Memory B cell (primary cell): ENCODE results near the gene IGHMBP2.
"Not testable (repeated sequence)": the region's sequence is repeated elsewhere in the genome, so short reads cannot be mapped to it uniquely, and the experiment has no call there.

Experiments
- ATAC-seq: fragments of 150-1000 bp; cut with Tn5 transposase; 2 replicates; pipeline ENCODE4 v1.10.0; 2021; ENCODE audit warnings: low read depth, mild to moderate bottlenecking, moderate library complexity
- DNase-seq, 2 donors: peaks; one replicate each; pipeline ENCODE4 v3.0.0; 2022; ENCODE audit warnings: low spot score in 2 of 2
- H3K27ac Mint-ChIP-seq: one replicate; pipeline ENCODE4 v1.8.0; 2022; ENCODE audit warnings: mild to moderate bottlenecking, moderate library complexity, mixed read lengths
- H3K27me3 Mint-ChIP-seq: one replicate; pipeline ENCODE4 v1.8.0; 2022; ENCODE audit warnings: mixed read lengths
- H3K36me3 Mint-ChIP-seq: one replicate; pipeline ENCODE4 v1.8.0; 2022; ENCODE audit warnings: mild to moderate bottlenecking, mixed read lengths
- H3K4me1 Mint-ChIP-seq: one replicate; pipeline ENCODE4 v1.8.0; 2022; ENCODE audit warnings: mixed read lengths
- H3K4me3 Mint-ChIP-seq: one replicate; pipeline ENCODE4 v1.8.0; 2022; ENCODE audit warnings: mild to moderate bottlenecking, moderate library complexity, mixed read lengths
- H3K9me3 Mint-ChIP-seq: one replicate; pipeline ENCODE4 v1.8.0; 2022; ENCODE audit warnings: mixed read lengths

Gene IGHMBP2

DNA sequence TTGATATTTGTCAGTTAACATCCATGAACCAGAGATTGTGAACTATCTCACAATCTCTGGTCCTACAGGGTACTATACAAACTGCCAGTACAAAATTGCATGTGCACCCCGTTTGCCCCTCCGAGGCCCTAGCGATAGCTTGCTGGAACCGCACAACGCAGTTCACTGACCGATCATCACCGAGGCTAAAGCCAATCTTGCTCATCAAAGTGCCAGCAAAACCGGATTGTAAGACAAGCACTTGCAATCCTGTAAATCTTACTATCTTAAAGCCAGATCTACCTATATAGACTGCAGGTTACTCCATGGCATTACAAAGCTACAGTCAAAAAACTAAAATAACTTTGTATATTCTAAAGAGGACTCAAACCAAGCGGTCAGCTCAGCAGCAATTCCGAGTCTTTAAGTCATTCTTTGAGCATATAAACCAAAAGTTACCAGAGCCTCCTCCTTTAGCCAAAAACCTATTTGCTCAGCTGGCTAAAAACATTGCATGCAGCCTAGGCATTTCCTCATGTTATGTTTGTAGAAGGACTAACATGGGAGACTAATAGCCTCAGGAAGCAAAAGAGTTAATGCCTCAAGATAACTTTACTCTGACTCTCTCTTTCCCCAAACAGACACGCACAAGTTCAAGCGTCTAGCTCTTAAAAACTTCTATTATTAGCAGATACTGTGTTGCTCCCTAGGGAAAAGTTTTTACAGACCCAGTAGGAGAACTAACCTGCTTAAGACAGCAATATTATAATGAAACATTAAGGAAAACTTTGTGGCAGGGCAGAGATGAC lies 31.3 kb upstream of the IGHMBP2 start:
- no peak overlapping the region for H3K4me3 Mint-ChIP-seq
- peaks cover 9% of the 10 kb centered on the region for H3K4me1 Mint-ChIP-seq
- H3K27ac Mint-ChIP-seq, result no peak overlapping the region
- H3K27me3 Mint-ChIP-seq, result peaks cover 8% of the 10 kb centered on the region
- no peaks in the 10 kb centered on the region for H3K9me3 Mint-ChIP-seq
- ATAC-seq (no peak), DNase-seq (no peak)
- no peaks in the 10 kb centered on the region for H3K36me3 Mint-ChIP-seq

DNA sequence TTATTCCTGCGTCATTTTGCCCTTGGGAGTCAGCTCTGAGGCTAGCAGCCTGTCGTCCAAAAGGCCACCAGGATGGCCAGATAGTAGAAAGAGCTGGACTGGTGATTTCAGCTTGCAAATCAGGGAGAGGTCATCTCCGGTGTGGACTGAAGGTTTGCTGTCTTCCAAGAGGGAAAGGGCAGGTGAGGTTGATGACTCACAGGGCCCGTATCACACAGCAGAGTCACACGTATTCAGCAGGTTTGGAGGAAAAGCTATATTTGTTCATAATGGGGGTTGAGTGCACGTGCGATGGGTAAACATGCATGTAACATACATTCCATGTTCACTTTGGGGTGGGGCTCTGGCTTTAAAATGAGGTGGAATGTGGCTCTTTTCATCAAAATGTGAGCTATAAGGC lies 25.7 kb upstream of the IGHMBP2 start:
- H3K27me3 Mint-ChIP-seq, result no peaks in the 10 kb centered on the region
- no peaks in the 10 kb centered on the region for H3K4me1 Mint-ChIP-seq
- no peak overlapping the region for H3K27ac Mint-ChIP-seq
- H3K4me3 Mint-ChIP-seq, result no peak overlapping the region
- no peak for ATAC-seq
- no peaks in the 10 kb centered on the region for H3K9me3 Mint-ChIP-seq
- H3K36me3 Mint-ChIP-seq, result peaks cover 4% of the 10 kb centered on the region
- no peak for DNase-seq

DNA sequence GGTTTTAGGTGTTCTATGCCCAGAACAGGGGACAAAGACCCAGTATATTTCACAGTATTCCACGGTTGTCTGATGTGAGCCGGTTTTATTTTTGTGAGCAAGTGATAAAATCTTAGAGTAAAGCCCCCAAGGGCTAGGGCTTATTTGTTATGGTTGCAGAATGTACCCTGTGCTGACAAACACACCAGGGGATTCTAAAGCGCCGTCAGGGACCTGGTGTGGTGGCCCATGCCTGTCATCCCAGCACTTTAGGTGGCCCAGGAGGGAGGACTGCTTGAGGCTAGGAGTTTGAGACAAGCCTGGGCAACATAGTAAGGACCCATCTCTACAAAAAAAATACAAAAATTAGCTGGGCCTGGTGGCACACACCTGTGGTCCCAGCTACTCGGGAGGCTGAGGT lies 22.8 kb upstream of the IGHMBP2 start:
- Mint-ChIP-seq H3K36me3 (peaks cover 7% of the 10 kb centered on the region), H3K27me3 (no peaks in the 10 kb centered on the region), H3K4me3 (no peak overlapping the region), H3K27ac (no peak overlapping the region), H3K9me3 (no peaks in the 10 kb centered on the region), H3K4me1 (no peaks in the 10 kb centered on the region)
- no peak for ATAC-seq
- DNase-seq, result no peak

DNA sequence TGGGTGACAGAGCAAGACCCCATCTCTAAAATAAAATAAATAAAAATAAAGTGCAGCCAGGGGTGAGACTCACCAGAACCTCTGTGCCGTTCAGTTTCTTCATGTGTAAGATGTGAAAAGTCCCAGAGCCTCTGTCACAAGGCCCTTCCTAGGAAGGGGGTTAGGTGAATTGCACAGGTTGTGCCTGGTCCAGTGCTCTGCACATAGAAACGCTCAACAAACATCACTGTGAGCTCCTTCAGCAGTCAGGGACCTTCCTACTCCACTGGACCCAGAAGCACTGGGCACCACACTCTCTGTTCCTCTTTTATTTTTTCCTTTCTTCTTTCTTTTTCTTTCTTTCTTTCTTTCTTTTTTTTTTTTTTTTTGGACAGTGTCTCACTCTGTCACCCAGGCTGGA lies 22.4 kb upstream of the IGHMBP2 start:
- no peak for ATAC-seq
- no peaks in the 10 kb centered on the region for H3K9me3 Mint-ChIP-seq
- H3K27me3 Mint-ChIP-seq, result no peaks in the 10 kb centered on the region
- peaks cover 7% of the 10 kb centered on the region for H3K36me3 Mint-ChIP-seq
- no peak overlapping the region for H3K27ac Mint-ChIP-seq
- DNase-seq, result no peak
- no peak overlapping the region for H3K4me3 Mint-ChIP-seq
- no peaks in the 10 kb centered on the region for H3K4me1 Mint-ChIP-seq

DNA sequence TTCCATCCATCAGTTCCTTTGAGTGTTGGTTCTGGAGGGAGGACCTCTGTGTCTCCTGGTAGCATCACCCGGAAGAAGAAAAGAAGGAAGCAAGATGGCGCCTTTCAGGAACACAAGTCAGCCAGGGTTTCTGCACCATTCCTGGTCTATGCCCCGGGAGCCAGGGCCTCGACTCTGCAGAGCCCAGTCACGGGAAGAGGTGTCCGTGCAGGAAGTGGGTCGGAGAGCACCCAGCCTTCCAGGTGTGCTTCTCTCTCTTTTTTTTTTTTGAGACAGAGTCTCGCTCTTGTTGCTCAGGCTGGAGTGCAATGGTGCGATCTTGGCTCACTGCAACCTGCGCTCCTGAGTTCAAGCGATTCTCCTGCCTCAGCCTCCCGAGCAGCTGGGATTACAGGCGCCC lies 21.3 kb upstream of the IGHMBP2 start:
- Mint-ChIP-seq H3K4me3 (no peak overlapping the region), H3K36me3 (peaks cover 7% of the 10 kb centered on the region), H3K4me1 (no peaks in the 10 kb centered on the region), H3K9me3 (no peaks in the 10 kb centered on the region), H3K27ac (no peak overlapping the region), H3K27me3 (no peaks in the 10 kb centered on the region)
- no peak for DNase-seq
- ATAC-seq, result no peak

DNA sequence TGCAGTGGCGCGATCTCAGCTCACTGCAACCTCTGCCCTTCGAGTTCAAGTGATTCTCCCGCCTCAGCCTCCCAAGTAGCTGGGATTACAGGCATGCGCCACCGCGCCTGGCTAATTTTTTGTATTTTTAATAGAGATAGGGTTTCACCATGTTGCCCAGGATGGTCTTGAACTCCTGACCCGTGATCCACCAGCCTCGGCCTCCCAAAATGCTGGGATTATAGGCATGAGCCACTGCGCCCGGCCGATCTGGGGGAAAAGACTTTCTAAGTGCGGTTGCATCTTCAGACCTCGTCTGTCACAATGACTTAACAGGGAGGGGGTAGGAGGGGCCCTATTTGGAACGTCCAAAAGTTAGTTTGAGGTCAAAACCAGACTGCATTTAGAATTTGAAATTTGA lies 18.9 kb upstream of the IGHMBP2 start:
- H3K36me3 Mint-ChIP-seq, H3K9me3 Mint-ChIP-seq, H3K27me3 Mint-ChIP-seq, DNase-seq, H3K4me1 Mint-ChIP-seq, H3K27ac Mint-ChIP-seq, H3K4me3 Mint-ChIP-seq, ATAC-seq: not testable (repeated sequence)

DNA sequence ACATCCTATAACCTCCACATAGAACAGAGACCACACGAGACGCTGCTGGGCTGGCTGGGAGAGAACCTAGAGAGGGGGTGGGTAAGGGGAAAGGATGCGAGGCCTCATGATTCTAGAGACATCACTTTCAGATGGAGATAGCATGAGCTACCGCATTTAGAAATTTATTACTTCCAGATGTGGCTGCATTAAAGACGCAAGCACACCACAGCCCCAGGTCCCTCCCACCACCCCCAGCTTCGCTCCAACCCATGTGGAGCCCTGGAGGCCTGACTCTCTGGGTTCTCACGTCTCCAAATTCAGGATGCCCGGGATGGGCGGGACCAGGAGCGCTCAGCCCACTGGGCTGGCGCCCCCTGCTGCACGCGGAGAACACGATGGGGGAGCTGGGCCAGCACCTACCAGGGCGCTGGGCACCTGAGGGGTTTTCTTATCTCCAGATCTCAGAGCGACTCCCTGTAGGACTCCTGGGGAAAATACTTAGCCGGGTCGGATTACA lies 13.7 kb upstream of the IGHMBP2 start:
- Mint-ChIP-seq H3K4me1 (no peaks in the 10 kb centered on the region), H3K27ac (no peak overlapping the region), H3K9me3 (no peaks in the 10 kb centered on the region), H3K27me3 (no peaks in the 10 kb centered on the region), H3K36me3 (peaks cover 17% of the 10 kb centered on the region), H3K4me3 (no peak overlapping the region)
- DNase-seq, result no peak
- no peak for ATAC-seq

DNA sequence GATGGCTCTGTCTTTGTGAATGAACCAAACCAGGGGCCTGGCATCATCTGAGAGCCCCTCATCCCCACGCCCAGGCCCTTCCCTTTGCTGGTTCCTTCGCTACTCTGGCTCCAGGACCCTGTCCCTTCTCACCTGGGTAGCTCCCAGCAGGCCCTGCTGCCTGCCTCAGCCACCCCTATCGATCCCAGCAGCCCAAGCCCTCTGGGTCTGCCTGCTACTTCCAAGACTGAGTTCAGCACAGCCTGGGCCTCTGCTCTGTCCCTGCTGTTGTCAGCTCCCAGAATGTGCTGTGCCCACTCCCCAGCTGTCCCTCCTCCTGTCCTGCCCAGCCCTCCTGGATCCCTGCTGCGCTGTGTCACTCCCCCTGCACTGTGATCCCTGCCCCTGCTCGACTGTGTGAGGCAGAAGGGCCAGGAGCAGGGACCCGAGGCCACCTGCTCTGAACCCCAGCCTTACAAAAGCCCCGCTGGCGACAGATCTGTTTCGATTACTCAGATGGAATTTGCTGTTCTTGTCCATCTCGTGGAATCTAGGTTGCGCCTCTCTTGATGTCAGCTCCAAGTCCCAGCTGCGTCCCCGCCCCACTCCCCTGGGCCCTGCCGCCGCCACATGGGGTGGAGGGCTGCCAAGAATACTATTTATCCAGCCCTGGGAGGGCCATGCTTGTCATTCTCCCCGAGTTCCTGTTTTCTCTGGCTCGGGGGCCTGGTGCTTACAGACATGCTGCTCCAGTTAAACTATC lies 13.0 kb upstream of the IGHMBP2 start:
- Mint-ChIP-seq H3K4me3 (no peak overlapping the region), H3K9me3 (no peaks in the 10 kb centered on the region), H3K27me3 (no peaks in the 10 kb centered on the region), H3K36me3 (peaks cover 17% of the 10 kb centered on the region), H3K4me1 (no peaks in the 10 kb centered on the region), H3K27ac (peak overlapping the region; percentile 70)
- ATAC-seq (no peak), DNase-seq (no peak)

DNA sequence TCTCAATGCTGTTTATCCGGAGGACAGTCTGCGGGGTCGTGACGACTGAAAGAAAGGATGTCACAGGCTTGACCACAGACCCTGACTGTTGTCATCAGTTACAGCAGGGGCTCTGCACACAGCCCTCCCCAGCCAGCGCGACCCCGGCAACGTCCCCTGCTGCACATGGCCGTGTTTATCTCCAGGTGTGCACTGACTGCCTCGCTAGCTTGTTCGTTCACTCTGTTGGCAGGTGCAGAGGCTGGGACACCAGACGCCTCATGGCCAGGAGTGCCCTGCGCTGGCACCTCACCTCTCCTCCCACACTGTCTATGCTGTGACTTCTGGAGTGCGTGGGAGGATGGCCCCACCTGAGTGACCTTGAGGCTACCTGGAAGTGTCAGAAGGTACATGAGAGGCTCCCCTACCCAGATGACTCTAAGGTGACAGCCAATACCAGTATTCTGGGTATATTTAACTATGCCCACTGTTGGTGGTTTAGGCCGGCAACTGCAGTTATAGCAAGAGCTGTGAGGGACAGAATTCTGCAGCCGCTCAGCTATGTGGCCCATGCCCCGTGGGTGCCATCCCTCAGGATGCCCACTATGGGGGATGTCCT lies 12.2 kb upstream of the IGHMBP2 start:
- H3K27ac Mint-ChIP-seq, result no peak overlapping the region
- ATAC-seq (no peak), DNase-seq (no peak)
- H3K4me3 Mint-ChIP-seq, result no peak overlapping the region
- H3K36me3 Mint-ChIP-seq, result peaks cover 20% of the 10 kb centered on the region
- H3K9me3 Mint-ChIP-seq, result no peaks in the 10 kb centered on the region
- no peaks in the 10 kb centered on the region for H3K27me3 Mint-ChIP-seq
- H3K4me1 Mint-ChIP-seq, result no peaks in the 10 kb centered on the region

DNA sequence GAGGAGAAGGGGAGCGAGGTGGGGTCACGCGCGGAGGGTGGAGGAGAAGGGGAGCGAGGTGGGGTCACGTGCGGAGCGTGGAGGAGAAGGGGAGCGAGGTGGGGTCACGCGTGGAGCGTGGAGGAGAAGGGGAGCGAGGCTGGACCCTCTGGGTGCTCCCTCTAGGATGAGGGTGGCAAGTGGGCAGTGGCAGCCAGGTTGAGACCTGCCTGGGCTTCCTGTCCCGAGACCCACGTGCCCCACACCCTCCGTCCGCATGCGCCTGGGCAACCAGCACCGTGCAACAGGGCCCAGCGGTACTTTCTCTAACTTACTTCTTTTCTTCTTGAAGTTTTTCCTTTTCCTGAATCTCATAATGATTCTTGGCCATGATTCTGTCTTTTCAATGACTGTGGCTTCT lies 11.1 kb upstream of the IGHMBP2 start:
- H3K27ac Mint-ChIP-seq, result no peak overlapping the region
- H3K4me3 Mint-ChIP-seq, result no peak overlapping the region
- H3K4me1 Mint-ChIP-seq, result no peaks in the 10 kb centered on the region
- H3K36me3 Mint-ChIP-seq, result peaks cover 20% of the 10 kb centered on the region
- ATAC-seq, result no peak
- no peaks in the 10 kb centered on the region for H3K9me3 Mint-ChIP-seq
- DNase-seq, result no peak
- no peaks in the 10 kb centered on the region for H3K27me3 Mint-ChIP-seq

DNA sequence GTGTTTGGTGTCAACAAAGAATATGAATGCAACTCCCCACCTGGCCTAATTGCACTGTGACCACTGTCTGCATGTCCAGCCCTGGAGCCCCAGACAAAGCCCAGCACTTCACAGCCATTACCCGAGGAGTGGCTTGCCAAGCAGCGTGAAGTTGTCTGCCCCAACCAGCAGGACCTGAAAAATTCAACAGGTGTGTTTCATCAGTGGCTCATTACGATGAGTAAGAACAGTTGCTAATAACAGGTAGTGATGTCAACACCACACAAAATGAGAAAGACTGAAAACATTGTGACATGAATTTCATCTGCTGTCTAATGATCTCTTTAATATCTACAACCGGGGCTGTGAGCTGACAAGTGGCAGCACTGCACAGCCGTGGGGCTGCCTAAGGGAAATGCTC lies 10.4 kb upstream of the IGHMBP2 start:
- no peak overlapping the region for H3K4me3 Mint-ChIP-seq
- no peak overlapping the region for H3K27ac Mint-ChIP-seq
- H3K36me3 Mint-ChIP-seq, result peaks cover 20% of the 10 kb centered on the region
- H3K27me3 Mint-ChIP-seq, result no peaks in the 10 kb centered on the region
- no peaks in the 10 kb centered on the region for H3K9me3 Mint-ChIP-seq
- H3K4me1 Mint-ChIP-seq, result peaks cover under 1% of the 10 kb centered on the region
- no peak for ATAC-seq
- no peak for DNase-seq

DNA sequence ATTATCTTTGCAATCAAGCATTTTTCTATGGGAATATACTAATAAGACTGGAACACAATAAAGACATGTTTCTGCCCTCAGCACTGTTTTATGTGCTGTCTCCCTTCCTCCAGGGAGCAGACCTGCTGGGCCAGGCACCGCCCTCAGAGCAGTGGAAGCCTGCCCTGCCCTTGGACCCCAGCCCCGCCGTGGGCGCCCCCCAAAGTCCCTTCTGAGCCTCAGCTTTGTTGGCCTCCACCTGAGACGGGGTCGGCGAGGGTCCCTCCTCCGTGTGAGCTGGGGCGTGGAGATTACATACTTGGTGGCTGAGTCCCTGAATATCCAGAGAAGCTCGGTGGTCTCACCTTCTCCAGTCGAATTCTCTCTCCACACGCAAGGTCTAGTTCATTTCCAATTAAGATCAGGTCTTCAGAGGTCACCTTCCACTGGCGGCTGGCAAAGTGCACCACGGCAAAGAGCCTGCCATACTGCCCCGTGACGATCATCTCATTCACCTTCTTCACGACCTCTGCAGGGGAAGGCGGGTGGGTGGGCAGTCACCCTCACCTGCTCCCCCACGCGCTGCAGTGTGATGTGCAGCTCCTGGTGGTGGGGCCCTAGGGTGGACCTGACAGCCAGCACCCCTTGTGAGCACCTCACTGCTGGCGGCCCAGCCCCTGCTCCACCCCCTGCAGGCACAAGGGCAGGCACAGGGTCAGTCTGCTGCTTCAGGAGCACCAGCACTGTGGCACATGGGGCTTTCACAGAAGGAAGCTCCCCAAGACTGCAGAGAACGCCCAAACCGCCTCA lies 7.3 kb upstream of the IGHMBP2 start:
- Mint-ChIP-seq H3K36me3 (peaks cover 17% of the 10 kb centered on the region), H3K9me3 (no peaks in the 10 kb centered on the region), H3K4me1 (peaks cover 2% of the 10 kb centered on the region), H3K27ac (no peak overlapping the region), H3K4me3 (no peak overlapping the region), H3K27me3 (no peaks in the 10 kb centered on the region)
- DNase-seq (no peak), ATAC-seq (no peak)

DNA sequence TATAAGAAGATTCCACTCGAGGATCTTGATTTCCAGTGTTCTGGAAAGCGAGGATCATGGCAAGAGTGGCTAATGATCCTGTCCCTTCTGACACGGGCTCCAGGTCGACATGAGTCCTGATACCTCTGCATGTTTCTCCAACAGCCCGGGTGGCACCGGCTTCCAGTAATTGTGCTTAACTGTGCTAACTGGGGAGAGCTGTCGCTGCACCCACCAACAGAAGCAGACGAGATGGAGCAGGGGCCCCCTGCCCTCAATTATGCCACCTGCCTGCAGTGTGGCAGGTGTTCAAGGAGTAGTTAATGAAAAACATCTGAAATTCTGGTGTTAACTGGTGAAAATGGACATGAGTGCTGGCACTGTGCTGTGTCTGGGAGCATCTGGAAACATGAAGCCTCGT lies 6.2 kb upstream of the IGHMBP2 start:
- no peak for DNase-seq
- H3K36me3 Mint-ChIP-seq, result peaks cover 12% of the 10 kb centered on the region
- no peak overlapping the region for H3K4me3 Mint-ChIP-seq
- no peaks in the 10 kb centered on the region for H3K27me3 Mint-ChIP-seq
- H3K27ac Mint-ChIP-seq, result no peak overlapping the region
- peaks cover 11% of the 10 kb centered on the region for H3K4me1 Mint-ChIP-seq
- no peak for ATAC-seq
- H3K9me3 Mint-ChIP-seq, result no peaks in the 10 kb centered on the region
